GM13976 (cell line): ENCODE measurements around the gene ARHGAP1.

ENCODE experiments used
- DNase-seq: peaks from one replicate; pipeline ENCODE4 v3.0.0; 2012; ENCODE audit warnings: low spot score
- CTCF ChIP-seq: IDR thresholded peaks from 2 replicates; pipeline ENCODE4 v1.5.1; 2012; ENCODE audit warnings: borderline replicate concordance, mild to moderate bottlenecking; ENCODE audit not compliant: insufficient read depth; ENCODE audit errors: extremely low read depth, missing control alignments, control extremely low read depth
- in situ Hi-C: fragments of 300-500 bp; cut with MboI; formaldehyde crosslinking; loops from one replicate; pipeline ENCODE4 v1.12.0; 2022; ENCODE audit warnings: low sequenced_read_pairs, mixed read lengths, inconsistent platforms; ENCODE audit not compliant: unreplicated experiment

The ARHGAP1 gene

DNA sequence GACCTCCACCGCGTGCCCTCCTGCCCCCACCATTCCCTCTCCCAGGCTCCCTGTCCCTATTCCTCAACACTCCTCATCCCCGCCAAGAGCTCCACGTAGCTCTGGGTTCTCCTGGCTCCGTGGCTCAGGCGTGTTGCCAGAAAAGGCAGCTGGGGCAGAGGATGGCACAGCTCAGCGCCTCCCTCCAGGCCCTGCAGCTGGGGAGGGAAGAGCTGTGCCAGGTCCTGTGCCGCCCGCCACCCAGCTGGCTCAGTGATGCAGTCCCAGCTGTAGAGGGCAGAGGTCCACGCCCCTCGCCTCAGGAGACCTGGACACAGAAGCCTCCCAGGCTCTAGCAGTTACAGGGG, 4.2 kb downstream of the ARHGAP1 start:
- DNase-seq, result no peak
- TF ChIP-seq CTCF, result no peak
- in situ Hi-C loops, result no loop called here

DNA sequence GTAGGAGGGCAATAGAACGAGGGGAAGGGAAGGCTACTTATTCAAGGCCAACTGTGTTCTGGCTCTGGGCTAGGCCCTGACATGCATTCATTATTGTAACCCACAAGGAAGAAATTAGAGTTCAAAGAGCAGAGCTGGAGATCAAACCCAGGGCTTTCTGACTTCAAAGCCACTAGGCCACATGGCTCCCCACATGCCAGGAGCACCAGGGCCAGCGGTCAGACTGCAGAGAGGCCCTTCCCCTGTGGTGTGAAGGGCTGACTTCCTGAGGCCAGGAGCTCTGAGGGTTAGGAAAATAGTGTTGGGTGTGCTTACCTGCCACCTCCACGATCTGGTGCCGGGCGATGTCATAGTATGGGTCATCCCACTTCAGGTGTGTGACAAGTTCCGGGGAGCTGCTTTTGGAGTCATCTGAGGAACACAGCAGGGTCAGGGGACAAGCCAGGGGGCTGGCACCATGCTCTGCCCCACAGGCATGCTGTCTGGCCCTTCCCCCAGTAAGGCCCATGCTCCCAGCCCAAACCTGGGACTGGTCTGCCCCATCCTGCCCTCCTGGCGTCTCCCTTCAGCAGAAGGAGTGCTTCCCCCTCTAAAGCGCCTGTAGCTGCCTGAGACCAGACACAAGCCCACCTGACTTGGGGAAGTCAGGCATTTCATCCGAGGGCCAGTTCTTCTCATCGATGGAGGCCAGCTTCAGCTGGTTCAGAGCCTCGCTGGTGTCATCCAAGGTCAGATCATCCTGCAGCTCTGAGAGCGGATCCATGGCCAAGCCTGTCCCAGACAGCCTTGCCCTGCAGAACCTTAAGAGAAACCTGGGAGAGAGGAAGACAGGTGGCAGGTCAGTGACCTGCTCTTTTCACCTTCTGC, 4.8 kb downstream of the ARHGAP1 start:
- in situ Hi-C loops, result no loop called here
- no peak for DNase-seq
- no peak for TF ChIP-seq CTCF

- DNase-seq, result no peak
- in situ Hi-C loops, result no loop called here
- TF ChIP-seq CTCF, result no peak
Measured at GRCh38 chr11:46694607-46695006, 5.8 kb downstream of the ARHGAP1 start.

DNA sequence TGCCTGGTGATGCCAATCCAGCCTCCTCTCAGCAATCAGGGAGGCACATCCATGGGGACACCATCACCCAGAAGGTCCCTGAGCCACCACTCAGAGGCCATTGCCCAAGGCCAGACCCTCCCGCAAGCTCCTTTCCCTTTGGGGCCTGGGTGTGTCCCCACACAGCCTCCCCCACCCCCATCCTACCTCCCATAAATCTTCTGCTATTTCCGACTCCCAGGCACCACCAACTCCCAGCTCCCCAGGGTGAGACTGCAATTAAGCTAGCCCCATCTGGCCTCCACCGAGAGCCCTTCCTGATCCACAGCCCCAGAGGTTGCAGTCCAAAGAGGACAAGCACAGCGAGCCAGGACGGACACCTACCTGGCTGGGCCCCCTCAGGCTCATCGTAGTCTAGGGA, 6.3 kb downstream of the ARHGAP1 start:
- DNase-seq, result no peak

DNA sequence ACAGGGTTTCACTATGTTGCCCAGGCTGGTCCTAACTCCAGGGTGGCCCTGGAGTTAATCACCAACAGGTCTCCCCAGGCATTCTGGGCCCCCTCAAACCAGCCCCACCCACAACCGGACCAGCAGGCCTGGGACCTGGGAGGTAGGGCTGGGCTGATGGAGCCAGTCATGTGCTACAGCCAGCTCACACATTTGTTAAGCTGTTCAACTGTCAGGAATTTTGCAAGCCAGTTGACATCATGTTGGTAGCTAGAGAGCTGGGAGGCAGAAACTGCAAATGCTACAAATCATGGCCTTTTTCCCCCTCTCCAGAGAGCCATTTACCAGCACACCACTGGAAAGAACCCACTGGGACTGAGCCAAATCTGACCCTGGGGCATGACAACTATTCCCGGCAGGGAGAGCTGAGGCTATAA, 6.8 kb downstream of the ARHGAP1 start:
- no peak for DNase-seq
- in situ Hi-C loops, result no loop called here
- TF ChIP-seq CTCF, result no peak

More for the DNA sequence above, 6.3 kb downstream of the ARHGAP1 start:
- in situ Hi-C loops, result no loop called here
- TF ChIP-seq CTCF, result no peak

- in situ Hi-C loops, result no loop called here
- TF ChIP-seq CTCF, result no peak
- no peak for DNase-seq
Measured at GRCh38 chr11:46692450-46692849, 8.0 kb downstream of the ARHGAP1 start.
